SK-N-SH (cell line): Measurements from ENCODE around the gene ACOT12. TPM values are rescaled to one million over a fixed set of nuclear protein-coding genes. Genes with fewer than 3 reads are reported as not detected.

Experiments used
- CTCF ChIA-PET: fragments of 300-600, 350-600 bp; formaldehyde crosslinking; extraction: SDS; loops from one replicate; lab custom pipeline; 2021; lab: Yijun Ruan, JAX
- POLR2A ChIA-PET: fragments of 350-600 bp; sonication (Branson Sonifier 250); formaldehyde crosslinking; extraction: SDS; loops from one replicate; lab custom pipeline; 2020; ENCODE audit warnings: antibody characterized with exemption, inconsistent platforms; lab: Yijun Ruan, JAX
- DNase-seq: peaks from one replicate; pipeline ENCODE4 v3.0.0; 2012
- H2AFZ ChIP-seq: fragments of 200-600 bp; sonication (generic); 2 replicates; pipeline ENCODE4 v1.8.1; 2016; ENCODE audit warnings: antibody characterized with exemption, mild to moderate bottlenecking, low read depth
- H3F3A ChIP-seq: fragments of 200-600 bp; sonication (generic); replicated peaks from 2 replicates; pipeline ENCODE3; 2016; ENCODE audit warnings: antibody characterized with exemption, mild to moderate bottlenecking; ENCODE audit not compliant: insufficient read depth
- H3K27ac ChIP-seq, 2 experiments: fragments of 200-500 bp in 1 of 2; fragments of 200-600 bp in 1 of 2; sonication (Bioruptor generic) in 1 of 2; sonication (generic), shearing (Covaris generic) in 1 of 2; 2 replicates each; pipeline versions ENCODE4 v1.5.1 to v1.6.1; 2014 to 2016; ENCODE audit warnings: low read depth in 2 of 2, inconsistent platforms in 1 of 2, low read length in 1 of 2, mild to moderate bottlenecking in 1 of 2, mixed read lengths in 1 of 2
- H3K27me3 ChIP-seq: fragments of 200-600 bp; sonication (generic), shearing (Covaris generic); 2 replicates; pipeline ENCODE4 v1.6.1; 2016; ENCODE audit warnings: mixed run types; ENCODE audit not compliant: insufficient read depth
- H3K36me3 ChIP-seq, 2 experiments: fragments of 200-500 bp in 1 of 2; fragments of 200-600 bp in 1 of 2; sonication (Bioruptor generic) in 1 of 2; sonication (generic) in 1 of 2; replicated peaks in 1 of 2; 2 replicates each; pipeline versions ENCODE3 to v1.5.1; 2014 to 2016; ENCODE audit warnings: low read length in 1 of 2, mild to moderate bottlenecking in 1 of 2; ENCODE audit not compliant: insufficient read depth in 2 of 2, control insufficient read depth in 1 of 2
- H3K4me1 ChIP-seq, 2 experiments: fragments of 200-500 bp in 1 of 2; fragments of 200-600 bp in 1 of 2; sonication (Bioruptor generic) in 1 of 2; sonication (generic), shearing (Covaris generic) in 1 of 2; 2 replicates each; pipeline versions ENCODE4 v1.5.1 to v1.6.1; 2014 to 2016; ENCODE audit warnings: low read depth in 1 of 2, low read length in 1 of 2, mixed run types in 1 of 2; ENCODE audit not compliant: insufficient read depth in 2 of 2, control insufficient read depth in 1 of 2
- H3K4me2 ChIP-seq: fragments of 200-600 bp; sonication (generic), shearing (Covaris generic); 2 replicates; pipeline ENCODE4 v1.6.1; 2017; ENCODE audit warnings: mixed run types
- H3K4me3 ChIP-seq, 2 experiments: fragments of 200-500 bp in 1 of 2; fragments of 200-600 bp in 1 of 2; sonication (Bioruptor generic) in 1 of 2; sonication (generic), shearing (Covaris generic) in 1 of 2; 2 replicates each; pipeline versions ENCODE4 v1.5.1 to v1.8.1; 2014 to 2016; ENCODE audit warnings: low read depth in 2 of 2, inconsistent platforms in 1 of 2, low read length in 1 of 2, mild to moderate bottlenecking in 1 of 2, mixed read lengths in 1 of 2, moderate library complexity in 1 of 2
- H3K79me2 ChIP-seq: fragments of 200-600 bp; sonication (generic); 2 replicates; pipeline ENCODE4 v1.8.1; 2017; ENCODE audit warnings: mild to moderate bottlenecking; ENCODE audit not compliant: insufficient read depth
- H3K9ac ChIP-seq: fragments of 200-600 bp; sonication (generic); 2 replicates; pipeline ENCODE4 v1.6.1; 2017; ENCODE audit warnings: mixed run types
- H3K9me2 ChIP-seq: fragments of 200-600 bp; sonication (generic); 2 replicates; pipeline ENCODE4 v1.6.1; 2017; ENCODE audit warnings: mixed run types
- H3K9me3 ChIP-seq: fragments of 200-600 bp; sonication (generic); 2 replicates; pipeline ENCODE4 v1.6.1; 2017; ENCODE audit warnings: mixed run types, mild to moderate bottlenecking, moderate library complexity
- H4K20me1 ChIP-seq: fragments of 200-600 bp; sonication (generic); 2 replicates; pipeline ENCODE4 v1.6.1; 2017; ENCODE audit warnings: mild to moderate bottlenecking, mixed run types; ENCODE audit not compliant: insufficient read depth
- EP300 ChIP-seq, 2 experiments: IDR thresholded peaks; 2 replicates each; pipeline versions ENCODE4 v1.4.0 to v1.6.1; 2012; ENCODE audit warnings: borderline replicate concordance in 1 of 2, low read depth in 1 of 2, low read length in 1 of 2
- EZH2phosphoT487 ChIP-seq: fragments of 200-600 bp; sonication (generic); IDR thresholded peaks from 2 replicates; pipeline ENCODE4 v1.6.1; 2017; ENCODE audit warnings: low read depth, mixed run types, mild to moderate bottlenecking, antibody characterized with exemption, moderate library complexity, borderline replicate concordance
- FOSL2 ChIP-seq: IDR thresholded peaks from 2 replicates; pipeline ENCODE4 v1.4.0; 2012; ENCODE audit warnings: low read depth, mild to moderate bottlenecking, moderate library complexity, borderline replicate concordance
- FOXM1 ChIP-seq: IDR thresholded peaks from 2 replicates; pipeline ENCODE4 v1.4.0; 2012; ENCODE audit warnings: low read depth, mild to moderate bottlenecking
- IRF3 ChIP-seq: fragments of 150-350 bp; IDR thresholded peaks from 2 replicates; pipeline ENCODE4 v1.6.1; 2016; ENCODE audit warnings: mild to moderate bottlenecking, low read depth, low read length
- JUND ChIP-seq: IDR thresholded peaks from 2 replicates; pipeline ENCODE4 v1.4.0; 2012
- MAX ChIP-seq: IDR thresholded peaks from 2 replicates; pipeline ENCODE4 v1.4.0; 2012; ENCODE audit warnings: low read depth
- NRF1 ChIP-seq: IDR thresholded peaks from 2 replicates; pipeline ENCODE4 v1.6.1; 2012; ENCODE audit warnings: low read depth, mild to moderate bottlenecking, low read length
- POLR2AphosphoS5 ChIP-seq: IDR thresholded peaks from 2 replicates; pipeline ENCODE4 v1.6.1; 2012; ENCODE audit warnings: low read depth, low read length
- RAD21 ChIP-seq: IDR thresholded peaks from 2 replicates; pipeline ENCODE4 v1.6.1; 2012; ENCODE audit warnings: mild to moderate bottlenecking, low read length
- REST ChIP-seq: IDR thresholded peaks from 2 replicates; pipeline ENCODE4 v1.6.1; 2012; ENCODE audit warnings: mild to moderate bottlenecking, low read depth, low read length, moderate library complexity
- TCF12 ChIP-seq: IDR thresholded peaks from 2 replicates; pipeline ENCODE4 v1.4.0; 2012
- TEAD4 ChIP-seq: IDR thresholded peaks from 2 replicates; pipeline ENCODE4 v1.4.0; 2012; ENCODE audit warnings: mild to moderate bottlenecking, borderline replicate concordance; ENCODE audit not compliant: insufficient read depth
- USF1 ChIP-seq: IDR thresholded peaks from 2 replicates; pipeline ENCODE4 v1.4.0; 2012; ENCODE audit warnings: low read depth, borderline replicate concordance
- YY1 ChIP-seq: IDR thresholded peaks from 2 replicates; pipeline ENCODE4 v1.4.0; 2012; ENCODE audit warnings: low read depth, mild to moderate bottlenecking
- WGBS: methylation state at CpG from one replicate; pipeline ENCODE4 v1.1.6; 2017; ENCODE audit warnings: low lambda C conversion rate; 5-methylcytosine and 5-hydroxymethylcytosine counted together
- polyA plus RNA-seq, 3 experiments: library from polyadenylated mRNA; depleted of rRNA; stranded (reverse); fragments of >200 nt; gene quantifications; 2 replicates each; pipeline ENCODE4 v1.2.3, GENCODE V29; 2012
- TF ChIP-seq, protein P1 (sequence below): IDR thresholded peaks from 2 replicates; pipeline ENCODE4; 2012
- TF ChIP-seq, protein P2 (sequence below): IDR thresholded peaks from 2 replicates; pipeline ENCODE4 v1.4.0; 2012; ENCODE audit warnings: low read depth, borderline replicate concordance

The ACOT12 gene
- polyA plus RNA-seq, 1 of the 3 experiments (the other 2 are of a cell fraction): 0.07 TPM

DNA sequence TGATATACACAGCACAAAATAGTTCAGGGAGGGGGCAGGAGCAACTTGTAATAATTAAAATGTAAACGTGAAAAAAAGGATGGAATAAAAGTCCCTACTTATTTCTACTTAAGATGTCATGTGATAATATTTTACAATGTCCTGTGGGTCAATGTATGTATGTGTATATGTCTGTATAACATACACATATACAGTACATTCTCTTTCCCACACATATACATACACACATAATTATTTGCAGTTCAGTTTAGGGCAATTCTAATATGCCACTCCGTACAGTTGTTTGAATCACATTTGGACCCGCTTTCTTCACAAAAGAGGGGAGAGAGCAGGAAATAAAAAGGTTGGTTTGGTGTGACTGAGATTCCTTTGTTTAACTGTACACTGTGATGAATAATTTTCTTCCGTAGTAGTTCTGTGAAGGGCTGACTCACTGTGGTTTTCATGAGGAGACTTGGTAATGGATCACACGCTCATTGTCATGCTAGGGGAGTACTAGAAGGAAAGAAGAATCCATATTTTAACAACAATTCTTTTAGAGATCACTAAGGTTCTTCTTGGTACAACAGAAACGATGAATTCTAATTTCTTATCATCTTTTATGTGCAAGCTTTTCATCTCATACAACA lies 26.2 kb upstream of the ACOT12 start:
- no peak for DNase-seq
- no peaks in the 10 kb centered on the region for H3K79me2 ChIP-seq
- WGBS: 10% methylated on average over 6 of the region's 6 CpGs
- H3K9me3 ChIP-seq: no peaks in the 10 kb centered on the region
- H3K4me2 ChIP-seq: peak overlapping the region; percentile 46; the same call in 1 of the 2 replicates
- ChIA-PET CTCF (interaction anchor here (1.1 to 1.5 kb wide), 3 partner anchors 9 to 330 kb away, joined by 3 to 4 read pairs (median 3); partner anchors contain the start of gene SSBP2), POLR2A (no interaction called here)
- no peaks in the 10 kb centered on the region for H4K20me1 ChIP-seq
- H3K4me3 ChIP-seq: no peak overlapping the region
- TF ChIP-seq, protein P1, sequence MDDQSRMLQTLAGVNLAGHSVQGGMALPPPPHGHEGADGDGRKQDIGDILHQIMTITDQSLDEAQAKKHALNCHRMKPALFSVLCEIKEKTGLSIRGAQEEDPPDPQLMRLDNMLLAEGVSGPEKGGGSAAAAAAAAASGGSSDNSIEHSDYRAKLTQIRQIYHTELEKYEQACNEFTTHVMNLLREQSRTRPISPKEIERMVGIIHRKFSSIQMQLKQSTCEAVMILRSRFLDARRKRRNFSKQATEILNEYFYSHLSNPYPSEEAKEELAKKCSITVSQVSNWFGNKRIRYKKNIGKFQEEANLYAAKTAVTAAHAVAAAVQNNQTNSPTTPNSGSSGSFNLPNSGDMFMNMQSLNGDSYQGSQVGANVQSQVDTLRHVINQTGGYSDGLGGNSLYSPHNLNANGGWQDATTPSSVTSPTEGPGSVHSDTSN: peak; percentile 71
- TF ChIP-seq EZH2phosphoT487 (no peak), JUND (peak; percentile 86), TEAD4 (no peak), NRF1 (no peak), POLR2AphosphoS5 (peak; percentile 24; the same call in 1 of the 2 replicates), EP300 (IDR thresholded peaks at IDR 0.05; ENCODE audit: borderline replicate concordance in 1 of 2, low read depth in 1 of 2, low read length in 1 of 2) (peak in 1 of 2 experiments; percentile 30; a peak in 1 of 4 replicates), FOSL2 (peak; percentile 89)
- peak overlapping the region; percentile 68 for H2AFZ ChIP-seq
- H3K4me1 ChIP-seq: peaks cover 0 to 15% of the 10 kb centered on the region in 2 experiments; a peak in 2 of 4 replicates
- H3K9ac ChIP-seq: peak overlapping the region; percentile 62
- H3K27me3 ChIP-seq: no peaks in the 10 kb centered on the region
- no peaks in the 10 kb centered on the region for H3K9me2 ChIP-seq
- peaks cover 3% of the 10 kb centered on the region for H3F3A ChIP-seq
- peak overlapping the region; percentile 51 to 89 for H3K27ac ChIP-seq
- H3K36me3 ChIP-seq: no peaks in the 10 kb centered on the region

DNA sequence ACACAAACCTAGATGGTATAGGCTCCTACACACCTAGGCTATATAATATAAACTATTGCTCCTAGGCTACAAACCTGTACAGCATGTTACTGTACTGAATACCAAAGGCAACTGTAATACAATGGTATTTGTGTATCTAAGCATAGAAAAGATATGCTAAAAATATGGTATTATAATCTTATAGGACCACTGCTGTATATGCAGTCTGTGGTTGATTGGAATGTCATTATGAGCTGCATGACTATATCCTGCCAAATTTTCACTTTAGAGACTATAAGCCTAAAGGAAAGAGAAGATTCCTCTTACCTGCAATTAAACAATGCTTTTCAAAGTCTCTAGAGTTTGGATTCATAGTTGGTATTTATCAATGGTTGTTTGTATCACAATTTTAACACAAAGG lies 24.7 kb upstream of the ACOT12 start:
- Histone ChIP-seq H3K27ac (no peak overlapping the region), H2AFZ (no peak overlapping the region), H3K9ac (no peak overlapping the region), H3K79me2 (no peaks in the 10 kb centered on the region), H3K9me3 (no peaks in the 10 kb centered on the region), H3K9me2 (no peaks in the 10 kb centered on the region), H3K27me3 (no peaks in the 10 kb centered on the region), H4K20me1 (no peaks in the 10 kb centered on the region), H3F3A (peaks cover 3% of the 10 kb centered on the region), H3K4me2 (no peak overlapping the region), H3K4me3 (no peak overlapping the region), H3K4me1 (peaks cover 0 to 15% of the 10 kb centered on the region in 2 experiments; a peak in 2 of 4 replicates), H3K36me3 (no peaks in the 10 kb centered on the region)
- ChIA-PET CTCF (interaction anchor here (0.5 kb wide), 1 partner anchor 689 kb away, joined by 3 read pairs; no protein-coding TSS in a partner anchor), POLR2A (no interaction called here)
- no peak for DNase-seq
- TF ChIP-seq USF1: no peak
- no peak for TF ChIP-seq TEAD4
- TF ChIP-seq RAD21: no peak
- TF ChIP-seq MAX: no peak
- no peak for TF ChIP-seq IRF3
- TF ChIP-seq FOXM1: no peak
- TF ChIP-seq TCF12: no peak
- TF ChIP-seq, protein P2, sequence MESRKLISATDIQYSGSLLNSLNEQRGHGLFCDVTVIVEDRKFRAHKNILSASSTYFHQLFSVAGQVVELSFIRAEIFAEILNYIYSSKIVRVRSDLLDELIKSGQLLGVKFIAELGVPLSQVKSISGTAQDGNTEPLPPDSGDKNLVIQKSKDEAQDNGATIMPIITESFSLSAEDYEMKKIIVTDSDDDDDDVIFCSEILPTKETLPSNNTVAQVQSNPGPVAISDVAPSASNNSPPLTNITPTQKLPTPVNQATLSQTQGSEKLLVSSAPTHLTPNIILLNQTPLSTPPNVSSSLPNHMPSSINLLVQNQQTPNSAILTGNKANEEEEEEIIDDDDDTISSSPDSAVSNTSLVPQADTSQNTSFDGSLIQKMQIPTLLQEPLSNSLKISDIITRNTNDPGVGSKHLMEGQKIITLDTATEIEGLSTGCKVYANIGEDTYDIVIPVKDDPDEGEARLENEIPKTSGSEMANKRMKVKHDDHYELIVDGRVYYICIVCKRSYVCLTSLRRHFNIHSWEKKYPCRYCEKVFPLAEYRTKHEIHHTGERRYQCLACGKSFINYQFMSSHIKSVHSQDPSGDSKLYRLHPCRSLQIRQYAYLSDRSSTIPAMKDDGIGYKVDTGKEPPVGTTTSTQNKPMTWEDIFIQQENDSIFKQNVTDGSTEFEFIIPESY: no peak
- no peak for TF ChIP-seq REST
- TF ChIP-seq NRF1: no peak
- no peak for TF ChIP-seq FOSL2
- no peak for TF ChIP-seq YY1
